NCI-H748 treated with DMSO at 0.1 percent for 48 hours (cell line): ENCODE results near the gene FAAH2.
"Not testable (repeated sequence)": the region's sequence is repeated elsewhere in the genome, so short reads cannot be mapped to it uniquely, and the experiment has no call there.

Experiments
- DNase-seq: peaks from one replicate; lab custom pipeline; 2025; lab: John Stamatoyannopoulos, UW

Gene FAAH2

DNA sequence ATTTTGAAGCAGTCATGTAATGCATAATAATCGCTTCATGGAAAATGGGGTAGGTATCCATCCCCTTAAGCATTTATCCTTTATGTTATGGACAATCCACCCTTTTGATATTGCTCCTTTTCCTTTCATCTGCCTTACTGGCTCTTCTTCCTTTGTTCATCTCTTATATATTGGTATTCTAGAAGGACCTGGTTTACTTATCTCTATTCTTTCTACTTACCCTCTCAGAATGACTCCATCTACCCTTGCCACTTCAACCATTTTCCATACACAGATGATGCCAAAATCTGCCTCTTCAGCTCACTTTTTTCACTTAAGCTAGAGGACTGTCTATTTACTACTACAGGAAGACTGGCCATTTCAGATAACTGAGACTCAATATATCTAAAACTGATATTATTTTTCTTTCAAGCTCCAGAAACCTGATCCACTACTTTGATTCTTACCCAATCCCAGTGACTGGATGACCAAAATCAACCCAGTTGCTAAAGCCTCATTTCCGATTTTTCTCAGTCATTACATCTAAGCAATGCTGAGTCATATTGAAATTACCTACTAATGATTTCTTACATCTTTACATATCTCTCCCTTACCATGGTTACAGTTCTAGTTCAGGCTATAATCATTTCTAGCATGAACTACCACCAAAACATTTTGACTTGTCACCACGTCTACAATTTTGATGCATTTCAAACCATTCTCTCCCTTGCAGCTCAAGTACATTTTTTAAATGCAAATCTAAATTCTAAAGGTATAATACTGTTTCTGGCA, 93.7 kb downstream of the FAAH2 start:
- DNase-seq, result no peak

DNA sequence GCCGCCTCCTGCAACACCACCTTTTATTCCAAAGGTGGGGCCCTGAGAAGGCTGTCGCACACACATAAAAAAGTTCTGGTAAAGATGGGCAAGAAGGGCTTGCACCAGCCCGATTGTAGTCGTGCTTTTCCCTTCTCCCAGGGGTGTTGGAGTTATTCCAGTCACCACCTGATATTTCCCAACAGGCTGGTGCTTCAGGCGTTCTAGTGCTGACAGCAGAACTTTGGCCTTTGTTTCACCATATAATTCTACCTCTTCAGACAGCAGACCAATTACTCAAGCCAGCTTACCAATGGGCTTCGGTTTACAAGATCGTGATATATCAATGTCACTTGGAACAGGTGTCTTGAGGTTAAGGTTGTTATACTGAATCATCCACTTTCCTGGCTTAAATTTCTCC, 107.7 kb downstream of the FAAH2 start:
- not testable (repeated sequence) for DNase-seq

DNA sequence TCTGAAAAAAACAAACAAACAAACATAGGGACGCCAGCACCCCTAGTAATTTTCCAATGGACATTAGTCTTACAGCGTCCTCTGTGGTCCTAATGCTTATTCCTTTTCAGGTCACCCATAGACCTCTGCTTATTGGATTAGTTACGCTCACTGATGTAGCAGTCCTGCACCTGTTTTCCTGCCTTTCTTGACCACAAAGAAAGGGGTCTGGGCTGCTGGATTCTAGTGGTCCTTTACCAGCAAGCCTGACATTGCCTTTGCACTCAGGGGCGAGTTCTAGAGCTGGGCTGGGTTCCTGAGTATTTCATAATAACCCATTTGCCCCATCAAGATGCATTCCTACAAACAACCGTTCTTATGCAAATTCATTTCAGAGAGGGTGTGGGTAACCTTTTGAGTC, 116.7 kb downstream of the FAAH2 start:
- not testable (repeated sequence) for DNase-seq

DNA sequence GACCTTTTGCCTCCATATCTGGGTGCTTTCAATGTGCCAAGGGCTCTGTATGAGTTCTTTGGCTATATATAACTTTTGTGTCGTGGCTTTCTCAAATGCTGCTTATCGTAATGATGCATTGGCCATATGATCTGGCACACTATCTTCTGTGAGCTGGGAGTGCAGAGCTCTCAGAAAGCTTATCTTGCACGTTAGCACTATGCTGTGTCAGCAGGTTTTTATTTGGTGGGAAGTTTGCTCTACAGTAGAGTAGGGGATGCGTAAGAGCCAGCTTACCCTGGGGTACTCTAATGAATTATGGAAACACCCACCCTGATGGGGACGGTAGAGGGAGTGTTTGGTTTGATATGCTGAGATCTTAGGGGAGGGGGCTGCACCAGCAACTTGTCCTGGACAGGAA, 119.6 kb downstream of the FAAH2 start:
- DNase-seq, result no peak

DNA sequence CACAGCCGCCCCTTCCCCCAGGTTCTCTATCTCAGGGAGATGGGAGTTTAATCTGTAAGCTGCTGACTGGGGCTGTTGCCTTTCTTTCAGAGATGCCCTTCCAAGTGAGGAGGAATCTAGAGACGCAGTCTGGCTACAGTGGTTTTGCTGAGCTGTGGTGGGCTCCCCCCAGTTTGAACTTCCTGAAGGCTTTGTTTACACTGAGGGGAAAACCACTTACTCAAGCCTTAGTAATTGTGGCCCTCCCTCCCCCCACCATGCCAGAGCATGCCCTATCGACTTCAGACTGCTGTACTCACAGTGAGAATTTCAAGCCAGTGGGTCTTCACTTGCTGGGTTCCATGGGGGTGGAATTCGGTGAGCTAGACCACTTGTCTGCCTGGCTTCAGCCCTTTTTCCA, 131.3 kb downstream of the FAAH2 start:
- no peak for DNase-seq

DNA sequence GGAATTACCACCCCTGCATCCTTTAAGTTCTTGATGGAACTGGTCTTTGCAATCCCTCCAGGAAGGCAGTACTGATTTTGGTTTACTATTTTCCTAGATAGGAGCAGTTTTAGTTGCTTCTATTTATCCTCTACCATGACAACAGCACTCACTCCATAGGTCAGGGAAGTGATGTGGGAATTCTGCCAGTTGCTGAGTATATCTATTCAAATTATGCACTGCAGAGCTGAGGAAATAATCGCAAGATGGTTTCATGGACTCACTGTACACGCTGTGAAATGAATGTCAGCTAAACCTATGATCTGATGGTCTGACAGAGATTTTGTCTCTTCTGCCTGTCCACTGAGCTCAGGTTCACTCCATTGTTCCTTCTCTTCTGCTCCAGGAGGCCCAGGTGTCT, 135.8 kb downstream of the FAAH2 start:
- peak; percentile 5 for DNase-seq

DNA sequence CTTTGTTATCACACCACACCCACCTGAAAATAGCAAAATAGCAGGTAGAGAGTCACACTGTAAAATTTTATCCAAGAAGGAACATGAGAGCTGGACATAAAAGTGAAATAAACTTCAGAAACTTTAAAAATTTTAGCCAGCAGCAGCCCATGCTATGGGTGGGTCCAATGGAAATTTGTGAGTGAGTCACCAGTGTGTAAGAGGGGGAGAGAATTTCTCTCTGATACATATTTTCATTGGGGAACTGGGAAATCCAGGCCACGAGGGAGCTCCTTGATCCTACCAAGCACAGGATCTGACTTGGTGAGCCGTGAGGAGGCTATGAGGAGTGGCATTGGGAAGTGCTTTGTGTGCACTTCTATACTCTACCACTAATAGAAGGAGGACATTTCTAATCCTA, 136.3 kb downstream of the FAAH2 start:
- no peak for DNase-seq

DNA sequence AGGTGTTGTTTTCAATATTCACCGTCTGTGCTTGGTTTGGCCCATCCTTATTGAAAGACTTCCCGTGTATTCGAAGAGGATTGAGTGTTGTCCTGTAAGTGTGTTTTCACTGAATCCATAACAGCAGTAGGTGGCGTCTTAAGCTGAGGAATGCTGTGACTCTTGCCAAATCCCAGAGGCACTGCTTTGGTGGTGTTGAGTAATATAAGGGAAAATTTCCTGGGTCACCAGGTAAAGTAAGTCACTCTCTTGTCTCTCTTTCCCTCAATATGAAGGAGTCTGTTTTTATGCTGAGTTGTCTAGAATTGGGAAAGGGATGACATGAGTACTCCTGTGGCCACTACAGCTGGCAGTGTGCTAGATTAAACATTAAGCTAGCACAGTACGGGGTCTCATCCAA, 158.6 kb downstream of the FAAH2 start:
- no peak for DNase-seq

DNA sequence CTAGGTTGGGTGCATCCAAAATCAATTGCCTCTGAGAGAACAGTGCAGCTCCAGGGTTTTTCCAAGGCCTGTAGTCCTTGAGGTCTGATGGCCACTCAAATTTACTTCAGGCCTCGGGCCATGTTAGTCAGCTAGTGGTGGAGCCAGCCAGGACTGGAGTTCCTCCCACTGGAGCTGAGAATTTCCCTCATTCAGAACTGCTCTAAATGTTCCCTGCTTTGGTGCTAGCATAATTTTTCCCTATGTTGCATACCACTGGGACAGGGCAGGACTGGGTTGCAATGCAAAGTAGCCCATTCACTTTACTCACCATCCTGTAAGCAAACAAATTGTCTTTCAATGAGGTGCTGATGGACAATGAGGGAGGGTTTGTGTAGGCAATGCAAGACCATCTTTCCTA, 159.3 kb downstream of the FAAH2 start:
- no peak for DNase-seq

DNA sequence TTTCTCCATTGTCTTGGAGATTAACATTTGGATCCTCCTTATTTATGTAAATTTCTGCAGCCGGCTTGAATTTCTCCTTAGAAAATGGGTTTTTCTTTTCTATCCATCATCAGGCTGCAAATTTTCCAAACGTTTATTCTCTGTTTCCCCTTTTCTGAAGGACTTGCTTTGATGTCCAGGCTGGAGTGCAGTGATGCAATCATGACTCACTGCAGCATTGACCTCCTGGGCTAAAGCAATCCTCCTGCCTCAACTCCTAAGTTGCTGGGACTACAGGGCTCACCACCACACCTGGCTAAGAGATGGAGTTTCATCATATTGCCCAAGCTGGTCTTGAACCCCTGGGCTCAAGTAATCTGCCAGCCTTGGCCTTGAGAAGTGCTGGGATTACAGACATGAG, 161.3 kb downstream of the FAAH2 start:
- no peak for DNase-seq

DNA sequence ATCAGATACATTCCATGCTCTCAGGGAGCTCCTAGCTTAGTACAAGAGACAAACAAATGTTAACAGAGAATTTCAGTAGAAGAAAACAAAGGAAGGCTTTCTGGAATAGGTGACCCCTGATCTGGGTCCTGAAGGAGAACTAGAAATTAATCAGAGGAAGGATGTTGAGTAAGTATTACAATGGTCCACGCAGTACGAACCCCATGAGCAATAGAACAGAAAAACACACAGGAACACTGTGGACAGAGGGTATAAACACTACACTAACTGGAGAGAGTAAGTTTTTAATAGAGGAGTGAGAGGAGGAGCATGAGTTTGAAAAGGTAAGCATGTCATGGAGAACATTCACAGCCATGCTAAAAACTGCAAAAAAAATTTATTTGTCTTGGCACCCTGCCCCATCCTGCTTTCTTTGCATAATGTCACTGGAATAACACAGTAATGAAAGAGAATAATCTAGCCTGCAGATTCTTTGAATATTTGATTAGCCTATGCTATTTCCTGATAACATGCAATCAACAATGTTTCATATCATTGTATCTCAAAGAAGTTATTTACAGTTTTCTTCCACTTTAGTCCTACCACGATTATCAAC, 165.0 kb downstream of the FAAH2 start:
- no peak for DNase-seq

DNA sequence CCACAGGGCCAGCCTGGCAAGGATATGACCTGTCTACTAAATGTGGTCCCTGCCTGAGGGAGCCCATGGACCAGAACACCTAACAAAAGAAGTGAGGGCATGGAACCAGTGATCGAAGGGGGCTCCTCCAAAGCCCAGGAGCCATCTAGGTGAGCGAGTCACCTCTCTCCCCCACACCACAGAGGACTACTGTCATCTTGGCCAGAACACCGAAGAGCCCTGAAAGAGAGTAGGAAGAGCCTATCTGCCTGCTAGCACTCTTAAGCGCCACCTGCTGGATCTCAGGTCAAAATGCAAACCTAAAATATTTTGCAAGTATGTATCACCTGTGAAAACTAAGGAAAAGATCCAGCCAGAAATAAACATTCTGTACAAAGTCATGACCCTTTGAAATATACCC, 167.4 kb downstream of the FAAH2 start:
- DNase-seq, result peak; percentile 13

DNA sequence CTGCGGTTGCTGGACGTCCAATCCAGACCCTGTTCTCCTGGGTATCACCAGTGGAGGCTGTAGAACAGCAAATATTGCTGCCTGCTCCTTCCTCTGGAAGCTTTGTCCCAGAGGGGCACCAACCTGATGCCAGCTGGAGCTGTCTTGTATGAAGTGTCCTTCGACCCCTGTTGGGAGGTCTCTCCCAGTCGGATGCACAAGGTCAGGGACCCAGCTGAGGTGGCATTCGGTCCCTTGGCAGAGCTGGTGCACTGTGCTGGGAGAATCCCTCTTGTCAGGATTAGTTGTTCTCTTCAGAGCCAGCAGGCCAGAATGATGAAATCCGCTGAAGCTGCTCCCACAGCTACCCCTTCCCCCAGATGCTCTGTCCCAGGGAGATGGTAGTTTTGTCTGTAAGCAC, 195.0 kb downstream of the FAAH2 start:
- no peak for DNase-seq

DNA sequence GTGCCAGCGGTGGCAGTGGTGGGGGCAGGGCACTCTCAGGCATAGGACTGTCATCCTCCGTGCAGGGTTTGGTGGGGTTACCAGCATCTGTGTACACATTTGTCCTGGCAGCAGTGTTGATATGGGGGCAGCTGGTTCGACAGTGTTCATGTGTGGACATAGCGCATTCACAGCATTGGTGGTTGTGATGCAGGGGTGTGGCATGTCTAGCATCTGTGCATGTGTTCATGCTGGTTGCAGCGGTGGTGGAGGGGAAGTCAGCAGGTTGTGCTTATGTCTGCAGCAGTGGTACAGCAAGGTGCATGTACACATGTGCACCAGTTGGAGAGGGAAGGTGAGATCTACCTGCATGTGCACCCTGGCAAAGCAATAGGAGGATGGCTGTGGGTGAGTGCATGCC, 230.0 kb downstream of the FAAH2 start:
- no peak for DNase-seq

DNA sequence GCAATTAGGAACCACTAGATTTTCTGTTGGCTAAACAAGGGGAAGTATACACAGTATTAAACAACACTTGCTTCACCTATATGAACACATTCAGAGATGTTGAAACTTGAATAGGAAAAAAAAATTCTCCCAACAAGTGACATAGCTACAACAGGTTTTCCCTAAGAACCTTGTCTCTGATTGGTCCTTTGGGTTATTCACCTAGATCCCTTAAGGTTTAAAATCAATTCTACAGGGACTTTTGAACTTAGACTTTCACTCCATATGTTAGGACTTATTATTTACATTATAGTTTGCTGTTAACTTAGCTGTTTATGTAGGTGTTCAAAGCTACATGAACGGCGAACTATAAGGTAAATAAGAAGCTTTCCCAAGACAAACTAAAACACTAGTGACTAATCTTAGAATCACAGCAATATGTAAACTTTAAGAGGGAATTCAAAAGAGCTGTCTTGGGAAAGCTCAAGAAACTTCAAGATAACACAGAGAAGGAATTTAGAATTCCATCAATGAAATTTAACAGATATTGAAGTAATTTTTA, 233.1 kb downstream of the FAAH2 start:
- DNase-seq, result no peak

DNA sequence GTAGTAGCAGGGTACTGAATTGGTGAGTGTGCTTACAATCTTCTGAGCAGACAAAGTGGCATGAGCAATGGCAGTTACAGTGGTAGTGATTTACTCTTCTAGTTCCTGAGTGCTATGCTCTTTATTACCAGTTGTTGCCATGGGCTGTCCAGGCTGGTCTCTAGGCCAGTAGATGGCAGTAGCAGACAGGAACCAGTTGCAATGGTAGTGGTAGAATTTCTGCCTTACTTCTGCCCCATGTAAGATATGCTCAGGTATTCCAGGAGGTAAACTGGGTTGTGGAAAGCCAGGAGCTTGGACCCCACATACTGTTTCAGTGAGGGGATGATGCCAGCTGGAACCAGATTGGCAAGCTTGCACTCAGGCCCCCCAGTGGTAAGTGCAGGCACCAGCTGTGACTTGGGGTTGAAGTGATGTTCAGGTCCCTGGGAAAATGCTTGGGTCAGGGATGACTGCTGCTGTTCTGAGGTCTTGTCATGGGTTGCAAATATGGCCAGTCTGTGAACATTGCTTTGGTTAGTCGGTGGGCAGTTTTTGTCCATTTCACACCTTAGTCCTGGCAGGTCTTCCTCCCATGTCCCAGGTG, 242.3 kb downstream of the FAAH2 start:
- peak; percentile 21 for DNase-seq
